ENCODE data around the gene INTS14.
"Not testable (repeated sequence)": the region's sequence is repeated elsewhere in the genome, so short reads cannot be mapped to it uniquely, and the experiment has no call there.

Gene INTS14

DNA sequence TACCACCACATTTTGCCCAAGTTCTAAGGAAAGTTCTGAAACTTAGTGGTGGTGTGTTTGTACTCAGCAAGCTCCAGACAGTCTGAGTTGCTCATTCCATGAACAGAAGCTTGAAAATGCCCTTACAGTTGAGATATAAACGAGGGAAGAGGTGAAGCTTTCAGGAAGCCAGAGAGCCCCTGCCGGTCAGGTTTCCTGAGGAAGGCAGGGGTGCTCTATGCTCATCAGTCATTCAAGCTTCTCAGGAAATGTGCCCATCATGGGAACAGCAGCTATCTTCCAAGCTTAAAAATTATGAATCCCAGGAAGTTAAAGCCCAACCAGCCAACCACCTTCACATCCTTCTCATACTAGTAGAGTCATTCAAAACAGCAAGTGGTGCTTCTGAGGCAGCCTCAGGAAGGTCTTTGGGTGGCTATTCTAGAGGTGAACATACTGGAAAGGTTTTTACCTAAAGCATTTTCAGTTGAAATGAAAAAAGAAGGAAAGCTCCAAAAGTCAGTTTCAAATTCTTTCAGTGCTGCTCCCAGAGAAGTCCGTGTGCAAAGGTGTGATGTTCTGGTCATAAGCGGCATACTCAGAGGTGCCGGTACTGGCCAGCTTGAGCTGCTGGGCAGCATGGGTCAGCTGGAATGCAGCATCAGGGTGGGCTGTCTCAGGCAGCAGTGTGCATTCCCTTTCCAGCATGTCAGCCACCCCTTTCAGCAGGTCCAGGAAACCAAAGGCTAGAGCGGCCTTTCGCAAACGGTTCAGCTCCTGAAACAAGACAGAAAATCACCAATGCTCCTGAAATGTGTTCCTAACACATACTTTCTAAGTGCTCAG, 31.8 kb downstream of the INTS14 start:
- DNase-seq (ENCODE audit: low spot score): no peak

DNA sequence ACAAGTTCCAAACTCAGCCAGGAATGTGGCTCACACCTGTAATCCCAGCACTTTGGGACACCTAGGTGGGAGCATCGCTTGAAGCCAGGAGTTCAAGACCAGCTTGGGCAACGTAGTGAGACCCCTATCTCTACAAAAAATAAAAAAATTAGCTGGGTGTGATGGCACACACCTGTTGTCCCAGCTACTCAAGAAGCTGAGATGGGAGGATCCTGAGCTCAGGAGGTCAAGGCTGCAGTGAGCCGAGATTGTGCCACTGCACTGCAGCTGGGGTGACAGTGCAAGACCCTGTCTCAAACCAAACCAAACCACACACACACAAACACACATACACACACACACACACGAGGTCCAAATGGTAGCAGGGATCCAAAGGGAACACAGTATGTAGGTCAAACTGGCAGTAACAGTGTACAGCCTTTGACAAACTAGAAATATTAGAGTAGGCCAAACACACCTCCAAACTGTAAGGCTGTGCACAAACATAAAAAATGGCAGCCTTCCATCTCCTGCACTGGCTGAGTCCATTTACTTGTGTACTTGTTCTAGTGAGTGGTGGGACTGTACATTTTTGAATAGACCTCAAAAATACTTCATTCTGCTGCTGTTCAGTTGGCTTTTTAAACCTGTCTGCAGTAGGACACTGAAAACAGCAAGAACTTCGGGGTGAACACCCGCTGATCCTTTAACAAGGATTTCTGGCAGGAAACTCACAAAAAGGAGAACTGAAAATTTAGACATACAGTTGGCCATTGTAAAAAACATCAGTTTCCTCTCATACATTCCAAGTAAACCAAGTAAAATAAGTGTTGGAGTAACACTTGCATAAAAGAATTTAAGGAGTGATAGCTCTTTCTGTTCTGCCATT, 33.6 kb downstream of the INTS14 start:
- DNase-seq (ENCODE audit: low spot score): no peak

DNA sequence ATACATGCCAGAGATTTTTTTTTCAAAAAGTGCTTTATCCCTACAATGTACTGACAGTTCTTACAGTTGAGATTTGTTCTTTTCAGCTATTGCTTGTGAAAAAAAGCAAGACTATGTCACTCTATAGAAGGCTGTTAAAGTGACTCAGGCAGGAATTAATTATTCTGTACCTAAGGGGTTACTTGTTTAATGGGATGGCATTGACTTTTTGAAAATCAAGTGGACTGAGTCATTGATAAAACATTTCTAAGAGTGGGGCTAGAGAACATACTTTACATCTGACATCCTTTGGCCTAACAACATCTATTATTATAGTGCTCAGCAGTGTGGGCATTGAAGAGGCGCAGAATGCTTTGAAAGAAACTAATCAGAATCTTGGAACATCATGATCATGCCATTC, 34.3 kb downstream of the INTS14 start:
- no peak for DNase-seq (ENCODE audit: low spot score)

GRCh38 chr15:65571971-65572370, 39.0 kb downstream of the INTS14 start:
- no peak for DNase-seq (ENCODE audit: low spot score)

DNA sequence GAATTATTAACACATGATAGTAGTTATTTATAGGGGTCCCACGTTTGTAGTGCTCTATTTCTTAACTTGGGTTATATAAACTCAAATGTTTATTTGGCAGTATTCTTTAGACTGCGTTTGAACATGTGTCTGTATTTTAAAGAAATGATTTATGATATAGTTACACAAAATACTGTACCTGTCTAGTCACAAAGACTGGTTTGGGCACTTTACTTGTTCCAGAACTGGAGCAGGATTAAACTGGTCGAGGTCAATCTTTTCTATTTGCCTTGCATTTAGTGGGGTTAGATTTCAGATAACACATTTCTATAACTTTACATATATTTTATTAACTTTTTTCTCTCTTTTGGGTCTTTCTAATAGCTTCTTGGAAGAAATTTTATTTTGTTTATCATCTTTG, 41.2 kb downstream of the INTS14 start:
- no peak for DNase-seq (ENCODE audit: low spot score)

- DNase-seq (ENCODE audit: low spot score): no peak
These were observed 49.0 kb downstream of the INTS14 start for GRCh38 chr15:65561934-65562333.

DNA sequence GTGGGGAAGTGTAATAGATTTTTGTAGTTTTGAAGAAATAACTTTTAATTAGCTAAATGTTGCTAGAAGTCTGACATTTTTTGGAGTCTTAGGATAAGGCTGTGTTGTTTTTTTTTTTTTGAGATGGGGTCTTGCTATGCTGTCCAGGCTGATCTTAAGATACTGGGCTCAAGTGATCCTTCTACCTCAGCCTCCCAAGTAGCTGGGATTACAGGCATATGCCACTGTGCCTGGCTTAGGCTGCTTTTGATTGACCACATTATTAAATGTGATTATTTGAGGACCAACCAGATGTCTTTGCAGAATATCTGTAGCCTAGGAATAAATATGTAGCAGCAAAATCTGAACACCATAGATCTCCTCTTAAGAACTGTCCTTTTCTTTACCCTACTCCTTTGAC, 51.0 kb downstream of the INTS14 start:
- no peak for DNase-seq (ENCODE audit: low spot score)

GRCh38 chr15:65558997-65559760, 51.8 kb downstream of the INTS14 start:
- DNase-seq (ENCODE audit: low spot score): no peak

DNA sequence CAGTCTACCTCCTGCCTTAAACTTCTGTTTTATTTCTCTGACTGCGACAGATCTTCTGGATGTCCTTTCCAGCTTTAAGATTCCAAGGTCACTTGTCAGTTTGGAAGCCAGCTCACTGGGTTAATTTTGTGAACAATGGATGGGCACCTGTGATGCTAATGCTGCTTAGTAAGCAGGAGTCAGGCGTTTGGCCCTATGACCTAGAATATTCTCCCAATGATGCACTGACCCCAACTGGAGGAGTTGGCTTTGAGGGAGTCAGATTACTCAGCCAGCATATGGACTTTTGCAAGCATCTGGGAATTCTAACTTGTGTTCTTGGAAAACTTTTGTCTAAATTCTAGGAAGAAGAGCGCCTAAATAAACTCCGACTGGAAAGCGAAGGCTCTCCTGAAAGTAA, 52.6 kb downstream of the INTS14 start:
- DNase-seq (ENCODE audit: low spot score): no peak

- no peak for DNase-seq (ENCODE audit: low spot score)
These were observed 54.3 kb downstream of the INTS14 start for GRCh38 chr15:65556622-65557021.

GRCh38 chr15:65553691-65554090, 57.2 kb downstream of the INTS14 start:
- no peak for DNase-seq (ENCODE audit: low spot score)

GRCh38 chr15:65552851-65553250, 58.1 kb downstream of the INTS14 start:
- DNase-seq (ENCODE audit: low spot score): not testable (repeated sequence)

DNA sequence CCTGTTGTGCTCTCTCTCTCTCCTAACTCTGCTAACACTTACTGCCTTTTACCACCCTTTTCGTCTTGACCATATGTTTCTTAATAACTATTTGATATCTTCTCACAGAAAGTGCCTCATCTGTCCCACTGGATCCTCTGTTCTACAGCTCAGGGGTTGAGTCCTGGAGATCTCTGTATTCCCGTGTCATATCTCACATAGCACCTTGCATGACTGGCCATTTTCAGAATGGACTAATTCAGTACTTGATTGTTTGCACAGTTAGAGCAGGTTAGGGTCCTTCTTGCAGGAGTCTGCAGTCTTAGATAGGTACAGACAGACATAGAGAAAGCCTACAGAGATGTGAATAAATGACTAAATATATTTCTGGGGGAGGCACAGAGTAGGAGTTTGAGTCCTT, 59.7 kb downstream of the INTS14 start:
- no peak for DNase-seq (ENCODE audit: low spot score)

- peak; percentile 38 for DNase-seq (ENCODE audit: low spot score)
These were observed 60.2 kb downstream of the INTS14 start for GRCh38 chr15:65550681-65551098.

- not testable (repeated sequence) for DNase-seq (ENCODE audit: low spot score)
These were observed 61.6 kb downstream of the INTS14 start for GRCh38 chr15:65549288-65549687.

DNA sequence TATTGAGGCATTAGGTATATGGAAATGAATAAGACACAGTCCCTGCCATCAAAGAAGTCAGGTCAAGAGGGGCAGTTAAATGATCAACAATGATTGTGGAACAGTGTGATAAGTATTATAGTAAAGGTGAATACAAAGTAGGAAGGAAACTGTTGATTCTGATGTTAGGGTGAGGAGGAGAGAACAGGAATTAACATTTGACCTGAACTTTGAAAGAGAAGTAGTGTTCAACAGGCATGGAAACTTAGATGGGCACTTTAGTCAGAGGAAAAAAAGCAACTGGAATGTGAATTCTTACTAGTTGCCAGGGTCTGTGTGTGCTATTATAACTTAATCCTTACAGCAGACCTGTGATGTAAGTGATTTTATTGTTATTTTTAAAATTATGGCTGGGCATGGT, 63.1 kb downstream of the INTS14 start:
- no peak for DNase-seq (ENCODE audit: low spot score)

DNA sequence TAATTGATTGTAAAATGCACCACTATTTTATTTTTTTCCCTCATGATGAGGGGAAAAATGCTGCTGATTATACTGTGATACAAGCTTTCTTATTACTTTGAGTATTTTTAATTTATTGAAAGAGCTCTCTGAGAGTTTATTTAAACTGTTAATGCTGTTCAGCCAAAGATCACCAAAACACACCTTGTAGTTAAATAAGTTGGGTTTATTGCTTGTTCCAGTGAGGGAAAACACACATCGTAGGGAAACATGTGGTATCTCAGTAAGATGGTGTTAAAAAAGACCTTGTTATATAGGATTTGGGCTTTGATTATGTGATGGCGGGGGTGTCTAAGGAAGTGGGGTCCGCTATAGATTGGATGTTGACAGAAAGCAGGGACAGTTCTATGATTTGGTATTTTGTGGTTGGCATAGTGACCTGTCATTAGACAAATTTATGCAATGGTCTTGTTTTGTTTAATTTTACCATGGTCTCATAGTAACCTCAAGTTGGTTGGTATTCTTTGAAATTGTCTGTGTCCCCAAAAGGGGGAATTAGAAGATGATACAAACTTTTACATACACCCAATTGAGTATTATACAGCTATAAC, 69.6 kb downstream of the INTS14 start:
- no peak for DNase-seq (ENCODE audit: low spot score)

- no peak for DNase-seq (ENCODE audit: low spot score)
These were observed 70.6 kb downstream of the INTS14 start for GRCh38 chr15:65540314-65540713.

DNA sequence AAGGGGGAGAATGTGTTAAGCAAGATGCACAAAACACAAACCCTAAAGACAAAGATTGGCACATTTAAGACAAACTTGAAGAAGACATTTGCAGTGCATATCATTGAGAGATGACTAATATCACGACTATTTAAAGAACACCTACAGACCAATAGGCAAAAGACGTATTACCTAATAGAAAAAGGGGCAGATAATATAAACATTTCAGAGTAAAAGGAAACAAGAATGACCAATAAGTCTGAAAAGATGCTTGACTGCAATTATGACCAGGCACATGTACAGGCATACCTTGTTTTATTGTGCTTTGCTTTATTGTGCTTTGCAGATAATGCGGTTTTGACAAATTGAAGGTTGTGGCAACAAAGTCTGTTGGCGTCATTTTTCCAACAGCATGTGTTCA, 75.7 kb downstream of the INTS14 start:
- no peak for DNase-seq (ENCODE audit: low spot score)

- DNase-seq (ENCODE audit: low spot score): no peak
These were observed 77.7 kb downstream of the INTS14 start for GRCh38 chr15:65533057-65533756.

DNA sequence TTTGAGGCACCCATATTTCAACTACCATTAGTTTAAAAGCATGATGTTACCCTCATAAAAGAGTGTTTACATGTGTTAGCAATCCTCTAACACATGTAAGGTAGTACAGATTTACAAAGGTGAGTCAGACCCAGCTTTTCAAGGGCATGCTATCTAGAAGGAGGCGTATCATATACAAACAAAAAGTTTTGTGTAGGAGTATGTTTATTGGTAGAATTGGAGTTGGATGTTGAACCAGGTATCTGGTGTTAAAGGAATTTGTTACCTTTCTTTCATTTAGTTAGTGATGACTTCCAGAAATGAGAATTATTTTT, 78.2 kb downstream of the INTS14 start:
- no peak for DNase-seq (ENCODE audit: low spot score)

All from pons (tissue), 1 donor.